ENCODE data around the gene SPATA45. TPM values are rescaled to one million over a fixed set of nuclear protein-coding genes. Genes with fewer than 3 reads are reported as not detected.

The SPATA45 gene
- total RNA-seq, 2 donors from 2014 or later = not detected

GRCh38 chr1:212791261-212791675 lies 56.2 kb downstream of the SPATA45 start:
- DNase-seq (ENCODE audit: low spot score) = no peak
- intact Hi-C loops (cut with DNase I) = no loop called here

GRCh38 chr1:212785871-212786270 lies 61.6 kb downstream of the SPATA45 start:
- no peak for DNase-seq (ENCODE audit: low spot score)
- intact Hi-C loops (cut with DNase I) = loop anchor here in 1 of 2 donors (10.0 kb wide), 1 partner anchor 311 kb away; no protein-coding TSS in a partner anchor

- DNase-seq (ENCODE audit: low spot score) = no peak
- intact Hi-C loops (cut with DNase I) = loop anchor here in 1 of 2 donors (5.0 to 10.0 kb wide), 2 partner anchors 117 to 309 kb away; no protein-coding TSS in a partner anchor
Measured at GRCh38 chr1:212783976-212784375, 63.5 kb downstream of the SPATA45 start.

GRCh38 chr1:212782422-212783154 lies 64.9 kb downstream of the SPATA45 start:
- DNase-seq (ENCODE audit: low spot score) = no peak
- intact Hi-C loops (cut with DNase I) = loop anchor here in 1 of 2 donors (5.0 to 10.0 kb wide), 2 partner anchors 115 to 308 kb away; no protein-coding TSS in a partner anchor

GRCh38 chr1:212781225-212781624 lies 66.2 kb downstream of the SPATA45 start:
- intact Hi-C loops (cut with DNase I) = loop anchor here in 1 of 2 donors (5.0 to 10.0 kb wide), 2 partner anchors 114 to 306 kb away; no protein-coding TSS in a partner anchor
- DNase-seq (ENCODE audit: low spot score) = no peak

GRCh38 chr1:212780759-212781158 lies 66.7 kb downstream of the SPATA45 start:
- no peak for DNase-seq (ENCODE audit: low spot score)
- intact Hi-C loops (cut with DNase I) = loop anchor here in 1 of 2 donors (5.0 to 10.0 kb wide), 2 partner anchors 113 to 306 kb away; no protein-coding TSS in a partner anchor

Other genes with a start within 250 kb of the SPATA45 start
- gene ATF3, start 238.9 kb downstream of the SPATA45 start, total RNA-seq = 100 to 1,000 TPM in 1 of 2 donors, 10 to 100 TPM in 1; 43.4 to 193 TPM
- 10 to 100 TPM; 10.8 to 20.1 TPM for gene BATF3, start 147.8 kb downstream of the SPATA45 start, total RNA-seq
- gene NSL1, start 55.9 kb downstream of the SPATA45 start, total RNA-seq = 10 to 100 TPM; 29.1 to 33.4 TPM
- gene TATDN3, start 55.8 kb downstream of the SPATA45 start, total RNA-seq = 10 to 100 TPM; 11.4 to 12.2 TPM
- 1 to 10 TPM; 5.9 to 6.7 TPM for gene FLVCR1, start 10.6 kb upstream of the SPATA45 start, total RNA-seq
- gene VASH2, start 102.9 kb upstream of the SPATA45 start, total RNA-seq = 1 to 10 TPM; 3.3 to 4.8 TPM
- 10 to 100 TPM; 29.7 to 31.1 TPM for gene ANGEL2, start 168.2 kb upstream of the SPATA45 start, total RNA-seq
- gene RPS6KC1, start 203.6 kb upstream of the SPATA45 start, total RNA-seq = 10 to 100 TPM; 20.2 to 23.5 TPM